HPDE6-E6E7 (cell line): Measurements from ENCODE around the gene NUP42.
A peak's percentile ranks its signal among the peaks of the same experiment; 100 is the strongest.
"Not testable (repeated sequence)": the region's sequence is repeated elsewhere in the genome, so short reads cannot be mapped to it uniquely, and the experiment has no call there.

Experiments
- DNase-seq: peaks from one replicate; pipeline ENCODE4 v3.0.0; 2011; ENCODE audit warnings: missing footprints; ENCODE audit errors: extremely low spot score

Gene NUP42

GRCh38 chr7:23181684-23182553 lies at the start of gene NUP42:
NUP42 (plus strand) TSS chr7:23182048; CDS start chr7:23182086, 38 bp downstream.
- DNase-seq, result peak; percentile 94

- DNase-seq, result no peak
These were observed 48.1 kb upstream of the NUP42 start for GRCh38 chr7:23133797-23134196.

- no peak for DNase-seq
These were observed 46.1 kb upstream of the NUP42 start for GRCh38 chr7:23135755-23136154.

- DNase-seq, result no peak
These were observed 45.6 kb upstream of the NUP42 start for GRCh38 chr7:23136216-23136615.

- no peak for DNase-seq
These were observed 24.2 kb upstream of the NUP42 start for GRCh38 chr7:23157679-23158078.

- no peak for DNase-seq
These were observed 23.3 kb upstream of the NUP42 start for GRCh38 chr7:23158546-23158945.

GRCh38 chr7:23161482-23161881 lies 20.4 kb upstream of the NUP42 start:
- no peak for DNase-seq

- no peak for DNase-seq
These were observed 17.0 kb upstream of the NUP42 start for GRCh38 chr7:23164846-23165245.

GRCh38 chr7:23165316-23165715 lies 16.5 kb upstream of the NUP42 start:
- DNase-seq, result no peak

GRCh38 chr7:23167691-23168090 lies 14.2 kb upstream of the NUP42 start:
- DNase-seq, result no peak

GRCh38 chr7:23168111-23168885 lies 13.6 kb upstream of the NUP42 start:
- DNase-seq, result no peak

- DNase-seq, result no peak
These were observed 5.9 kb upstream of the NUP42 start for GRCh38 chr7:23175938-23176337.

- DNase-seq, result no peak
These were observed 1.6 kb downstream of the NUP42 start for GRCh38 chr7:23183279-23184012.

- no peak for DNase-seq
These were observed 2.4 kb downstream of the NUP42 start for GRCh38 chr7:23184291-23184690.

- peak; percentile 12 for DNase-seq
These were observed 3.0 kb downstream of the NUP42 start for GRCh38 chr7:23184709-23185359.

- no peak for DNase-seq
These were observed 4.1 kb downstream of the NUP42 start for GRCh38 chr7:23185980-23186379.

- DNase-seq, result no peak
These were observed 9.2 kb downstream of the NUP42 start for GRCh38 chr7:23191022-23191421.

GRCh38 chr7:23193650-23194227 lies 11.9 kb downstream of the NUP42 start:
- DNase-seq, result not testable (repeated sequence)

- DNase-seq, result no peak
These were observed 14.5 kb downstream of the NUP42 start for GRCh38 chr7:23196306-23196705.

GRCh38 chr7:23197745-23198144 lies 15.9 kb downstream of the NUP42 start:
- not testable (repeated sequence) for DNase-seq

- no peak for DNase-seq
These were observed 18.5 kb downstream of the NUP42 start for GRCh38 chr7:23200331-23200730.
